Stimulated activated memory B cell treated with anti-CD40 and anti-IgM and Interleukin-4, amounts not matched to agents 10 μg/mL and 1 μg/mL and 100 μg/mL, for 72 hours (primary cell): ENCODE results near the gene ABCC1.
"Not testable (repeated sequence)": the region's sequence is repeated elsewhere in the genome, so short reads cannot be mapped to it uniquely, and the experiment has no call there.

Source experiments
- ATAC-seq: fragments of 150-1000 bp; cut with Tn5 transposase; 2 replicates; pipeline ENCODE4 v1.10.0; 2021
- H3K27ac Mint-ChIP-seq: one replicate; pipeline ENCODE4 v1.8.0; 2022; ENCODE audit warnings: mild to moderate bottlenecking, mixed read lengths
- H3K27me3 Mint-ChIP-seq: one replicate; pipeline ENCODE4 v1.8.0; 2022; ENCODE audit warnings: mixed read lengths
- H3K36me3 Mint-ChIP-seq: one replicate; pipeline ENCODE4 v1.8.0; 2022; ENCODE audit warnings: mixed read lengths
- H3K4me1 Mint-ChIP-seq: one replicate; pipeline ENCODE4 v1.8.0; 2022; ENCODE audit warnings: mixed read lengths
- H3K4me3 Mint-ChIP-seq: one replicate; pipeline ENCODE4 v1.8.0; 2022; ENCODE audit warnings: mild to moderate bottlenecking, moderate library complexity, mixed read lengths
- H3K9me3 Mint-ChIP-seq: one replicate; pipeline ENCODE4 v1.8.0; 2022; ENCODE audit warnings: mixed read lengths

The ABCC1 gene

GRCh38 chr16:15928261-15929104 is 20.9 kb upstream of the ABCC1 start:
- ATAC-seq = no peak
- no peak overlapping the region for H3K4me3 Mint-ChIP-seq
- no peaks in the 10 kb centered on the region for H3K4me1 Mint-ChIP-seq
- no peaks in the 10 kb centered on the region for H3K27me3 Mint-ChIP-seq
- H3K36me3 Mint-ChIP-seq = no peaks in the 10 kb centered on the region
- no peak overlapping the region for H3K27ac Mint-ChIP-seq
- no peaks in the 10 kb centered on the region for H3K9me3 Mint-ChIP-seq

GRCh38 chr16:15932939-15933338 is 16.5 kb upstream of the ABCC1 start:
- Mint-ChIP-seq H3K27ac (no peak overlapping the region), H3K27me3 (no peaks in the 10 kb centered on the region), H3K4me3 (no peak overlapping the region), H3K4me1 (no peaks in the 10 kb centered on the region), H3K9me3 (no peaks in the 10 kb centered on the region), H3K36me3 (no peaks in the 10 kb centered on the region)
- ATAC-seq = no peak

GRCh38 chr16:15933781-15934180 is 15.6 kb upstream of the ABCC1 start:
- ATAC-seq = no peak
- Mint-ChIP-seq H3K4me3 (no peak overlapping the region), H3K4me1 (no peaks in the 10 kb centered on the region), H3K27me3 (no peaks in the 10 kb centered on the region), H3K9me3 (no peaks in the 10 kb centered on the region), H3K27ac (no peak overlapping the region), H3K36me3 (no peaks in the 10 kb centered on the region)

- Mint-ChIP-seq H3K4me1 (no peaks in the 10 kb centered on the region), H3K27ac (no peak overlapping the region), H3K27me3 (no peaks in the 10 kb centered on the region), H3K9me3 (no peaks in the 10 kb centered on the region), H3K36me3 (no peaks in the 10 kb centered on the region), H3K4me3 (no peak overlapping the region)
- ATAC-seq = no peak
Measured at GRCh38 chr16:15934991-15935390, 14.4 kb upstream of the ABCC1 start.

- H3K27me3 Mint-ChIP-seq, H3K4me3 Mint-ChIP-seq, H3K36me3 Mint-ChIP-seq, H3K9me3 Mint-ChIP-seq, ATAC-seq, H3K27ac Mint-ChIP-seq, H3K4me1 Mint-ChIP-seq: not testable (repeated sequence)
Measured at GRCh38 chr16:15936809-15937208, 12.6 kb upstream of the ABCC1 start.

GRCh38 chr16:15942931-15943690 is 6.3 kb upstream of the ABCC1 start:
- Mint-ChIP-seq H3K9me3 (no peaks in the 10 kb centered on the region), H3K36me3 (no peaks in the 10 kb centered on the region), H3K27ac (peak overlapping the region; percentile 66), H3K27me3 (no peaks in the 10 kb centered on the region), H3K4me1 (peaks cover 25% of the 10 kb centered on the region), H3K4me3 (no peak overlapping the region)
- ATAC-seq = peak; percentile 69

GRCh38 chr16:15946257-15947044 is 3.0 kb upstream of the ABCC1 start:
- no peak overlapping the region for H3K4me3 Mint-ChIP-seq
- no peaks in the 10 kb centered on the region for H3K9me3 Mint-ChIP-seq
- H3K4me1 Mint-ChIP-seq = peaks cover 46% of the 10 kb centered on the region
- peak overlapping the region; percentile 14 for H3K27ac Mint-ChIP-seq
- no peaks in the 10 kb centered on the region for H3K27me3 Mint-ChIP-seq
- H3K36me3 Mint-ChIP-seq = no peaks in the 10 kb centered on the region
- no peak for ATAC-seq

- H3K27ac Mint-ChIP-seq = no peak overlapping the region
- no peaks in the 10 kb centered on the region for H3K36me3 Mint-ChIP-seq
- H3K4me3 Mint-ChIP-seq = no peak overlapping the region
- ATAC-seq = no peak
- peaks cover 52% of the 10 kb centered on the region for H3K4me1 Mint-ChIP-seq
- no peaks in the 10 kb centered on the region for H3K27me3 Mint-ChIP-seq
- no peaks in the 10 kb centered on the region for H3K9me3 Mint-ChIP-seq
Measured at GRCh38 chr16:15947983-15948509, 1.4 kb upstream of the ABCC1 start.

- peak overlapping the region; percentile 91 for H3K4me3 Mint-ChIP-seq
- peak overlapping the region; percentile 94 for H3K27ac Mint-ChIP-seq
- no peaks in the 10 kb centered on the region for H3K36me3 Mint-ChIP-seq
- H3K4me1 Mint-ChIP-seq = peaks cover 52% of the 10 kb centered on the region
- H3K9me3 Mint-ChIP-seq = no peaks in the 10 kb centered on the region
- H3K27me3 Mint-ChIP-seq = no peaks in the 10 kb centered on the region
- peak; percentile 70 for ATAC-seq
Measured at GRCh38 chr16:15948532-15949209, 745 bp upstream of the ABCC1 start.

GRCh38 chr16:15950161-15950854 is 892 bp downstream of the ABCC1 start:
- Mint-ChIP-seq H3K36me3 (peaks cover under 1% of the 10 kb centered on the region), H3K4me1 (peaks cover 65% of the 10 kb centered on the region), H3K27me3 (no peaks in the 10 kb centered on the region), H3K9me3 (no peaks in the 10 kb centered on the region), H3K4me3 (peak overlapping the region; percentile 98), H3K27ac (peak overlapping the region; percentile 94)
- ATAC-seq = peak; percentile 57

GRCh38 chr16:15950869-15951268 is 1.5 kb downstream of the ABCC1 start:
- H3K36me3 Mint-ChIP-seq = peaks cover 6% of the 10 kb centered on the region
- no peak for ATAC-seq
- peaks cover 70% of the 10 kb centered on the region for H3K4me1 Mint-ChIP-seq
- no peaks in the 10 kb centered on the region for H3K27me3 Mint-ChIP-seq
- peak overlapping the region; percentile 98 for H3K4me3 Mint-ChIP-seq
- H3K9me3 Mint-ChIP-seq = no peaks in the 10 kb centered on the region
- peak overlapping the region; percentile 94 for H3K27ac Mint-ChIP-seq

GRCh38 chr16:15951852-15952251 is 2.4 kb downstream of the ABCC1 start:
- peak overlapping the region; percentile 98 for H3K4me3 Mint-ChIP-seq
- H3K27ac Mint-ChIP-seq = peak overlapping the region; percentile 94
- ATAC-seq = no peak
- H3K4me1 Mint-ChIP-seq = peaks cover 74% of the 10 kb centered on the region
- peaks cover 6% of the 10 kb centered on the region for H3K36me3 Mint-ChIP-seq
- no peaks in the 10 kb centered on the region for H3K9me3 Mint-ChIP-seq
- H3K27me3 Mint-ChIP-seq = no peaks in the 10 kb centered on the region

GRCh38 chr16:15952265-15952711 is 2.9 kb downstream of the ABCC1 start:
- peaks cover 78% of the 10 kb centered on the region for H3K4me1 Mint-ChIP-seq
- H3K27me3 Mint-ChIP-seq = no peaks in the 10 kb centered on the region
- peak overlapping the region; percentile 98 for H3K4me3 Mint-ChIP-seq
- peaks cover 6% of the 10 kb centered on the region for H3K36me3 Mint-ChIP-seq
- H3K9me3 Mint-ChIP-seq = no peaks in the 10 kb centered on the region
- H3K27ac Mint-ChIP-seq = peak overlapping the region; percentile 94
- peak; percentile 37 for ATAC-seq

GRCh38 chr16:15953477-15953876 is 4.1 kb downstream of the ABCC1 start:
- Mint-ChIP-seq H3K27ac (peak overlapping the region; percentile 94), H3K4me3 (no peak overlapping the region)
- no peak for ATAC-seq

More at GRCh38 chr16:15953477-15953876, 4.1 kb downstream of the ABCC1 start:
- H3K27me3 Mint-ChIP-seq = no peaks in the 10 kb centered on the region
- peaks cover 84% of the 10 kb centered on the region for H3K4me1 Mint-ChIP-seq
- H3K36me3 Mint-ChIP-seq = peaks cover 6% of the 10 kb centered on the region
- no peaks in the 10 kb centered on the region for H3K9me3 Mint-ChIP-seq
